ENCODE results near the gene BHLHE23.

The BHLHE23 gene

DNA sequence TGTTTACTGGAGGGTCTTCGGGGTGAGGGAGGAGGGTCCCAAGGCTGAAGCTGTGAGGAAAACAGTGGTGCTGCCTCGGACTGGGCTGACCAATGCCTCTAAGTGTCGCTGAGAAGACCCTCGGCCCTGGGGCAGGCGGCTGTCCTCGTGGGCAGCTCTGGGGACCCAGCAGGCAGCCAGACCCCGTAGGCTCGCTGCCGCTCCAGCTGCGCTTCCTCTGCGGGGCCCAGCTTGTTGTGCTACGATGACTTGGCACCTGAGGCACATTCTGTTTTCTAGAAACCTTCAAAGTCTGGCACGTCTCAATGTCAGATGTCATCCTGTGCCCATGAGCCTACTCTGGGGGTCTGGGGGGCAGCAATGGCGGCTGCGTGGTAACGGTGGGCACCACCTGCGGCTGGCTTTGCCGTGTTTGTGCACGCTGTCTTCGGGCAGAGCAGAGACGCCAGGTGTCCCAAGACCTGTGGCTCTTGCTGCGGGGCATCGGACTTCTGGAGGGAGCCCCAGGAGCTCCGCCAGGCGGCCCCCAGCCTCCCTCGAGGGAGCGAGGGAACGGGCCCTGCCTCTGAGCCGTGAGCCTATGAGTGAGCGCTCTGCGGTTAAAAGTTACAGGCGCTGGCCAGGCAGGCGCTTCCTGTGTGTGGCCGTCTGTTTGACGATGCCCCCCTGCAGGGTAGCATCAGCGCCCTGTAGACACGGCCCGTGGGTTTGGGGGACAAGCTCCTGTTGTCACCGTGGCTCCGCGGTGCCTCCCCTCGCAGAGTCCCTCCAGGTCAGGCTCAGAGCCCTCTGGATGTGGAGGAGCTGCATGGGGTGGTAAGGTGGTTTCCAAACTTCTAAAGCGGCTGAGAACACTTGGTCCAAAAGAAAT, 47.4 kb downstream of the BHLHE23 start:
- Histone ChIP-seq H3K9ac (ENCODE audit: low read length) (no peak overlapping the region), H3K9me2 (replicated peaks; ENCODE audit: insufficient read depth, low read length) (no peaks in the 10 kb centered on the region), H3K4me3 (ENCODE audit: low read length) (no peak overlapping the region), H3K4me1 (ENCODE audit: low read length) (0 out of 2 replicates have a peak, but pooled peaks cover 4% of the 10 kb centered on the region), H3K27ac (ENCODE audit: low read length) (no peak overlapping the region), H3K9me3 (replicated peaks; ENCODE audit: insufficient read depth, low read length) (no peaks in the 10 kb centered on the region), H3F3A (ENCODE audit: insufficient read depth, low read length) (no peaks in the 10 kb centered on the region), H2AFZ (ENCODE audit: low read length) (no peak overlapping the region), H3K36me3 (replicated peaks; ENCODE audit: insufficient read depth, low read length) (no peaks in the 10 kb centered on the region), H3K27me3 (replicated peaks; ENCODE audit: insufficient read depth, low read length) (peaks cover 49% of the 10 kb centered on the region), H3K79me2 (ENCODE audit: low read length) (no peaks in the 10 kb centered on the region), H3K4me2 (ENCODE audit: low read depth, low read length) (no peak overlapping the region), H4K20me1 (ENCODE audit: insufficient read depth, low read length) (no peaks in the 10 kb centered on the region)
- DNase-seq, result no peak
- TF ChIP-seq, protein P1, sequence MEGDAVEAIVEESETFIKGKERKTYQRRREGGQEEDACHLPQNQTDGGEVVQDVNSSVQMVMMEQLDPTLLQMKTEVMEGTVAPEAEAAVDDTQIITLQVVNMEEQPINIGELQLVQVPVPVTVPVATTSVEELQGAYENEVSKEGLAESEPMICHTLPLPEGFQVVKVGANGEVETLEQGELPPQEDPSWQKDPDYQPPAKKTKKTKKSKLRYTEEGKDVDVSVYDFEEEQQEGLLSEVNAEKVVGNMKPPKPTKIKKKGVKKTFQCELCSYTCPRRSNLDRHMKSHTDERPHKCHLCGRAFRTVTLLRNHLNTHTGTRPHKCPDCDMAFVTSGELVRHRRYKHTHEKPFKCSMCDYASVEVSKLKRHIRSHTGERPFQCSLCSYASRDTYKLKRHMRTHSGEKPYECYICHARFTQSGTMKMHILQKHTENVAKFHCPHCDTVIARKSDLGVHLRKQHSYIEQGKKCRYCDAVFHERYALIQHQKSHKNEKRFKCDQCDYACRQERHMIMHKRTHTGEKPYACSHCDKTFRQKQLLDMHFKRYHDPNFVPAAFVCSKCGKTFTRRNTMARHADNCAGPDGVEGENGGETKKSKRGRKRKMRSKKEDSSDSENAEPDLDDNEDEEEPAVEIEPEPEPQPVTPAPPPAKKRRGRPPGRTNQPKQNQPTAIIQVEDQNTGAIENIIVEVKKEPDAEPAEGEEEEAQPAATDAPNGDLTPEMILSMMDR (IDR thresholded peaks at IDR 0.05; ENCODE audit: low read length), result no peak
- TF ChIP-seq EZH2phosphoT487 (IDR thresholded peaks at IDR 0.05; ENCODE audit: low read length), result no peak
- TF ChIP-seq EZH2 (optimal IDR thresholded peaks at IDR 0.05; ENCODE audit: low read depth, low read length), result no peak

DNA sequence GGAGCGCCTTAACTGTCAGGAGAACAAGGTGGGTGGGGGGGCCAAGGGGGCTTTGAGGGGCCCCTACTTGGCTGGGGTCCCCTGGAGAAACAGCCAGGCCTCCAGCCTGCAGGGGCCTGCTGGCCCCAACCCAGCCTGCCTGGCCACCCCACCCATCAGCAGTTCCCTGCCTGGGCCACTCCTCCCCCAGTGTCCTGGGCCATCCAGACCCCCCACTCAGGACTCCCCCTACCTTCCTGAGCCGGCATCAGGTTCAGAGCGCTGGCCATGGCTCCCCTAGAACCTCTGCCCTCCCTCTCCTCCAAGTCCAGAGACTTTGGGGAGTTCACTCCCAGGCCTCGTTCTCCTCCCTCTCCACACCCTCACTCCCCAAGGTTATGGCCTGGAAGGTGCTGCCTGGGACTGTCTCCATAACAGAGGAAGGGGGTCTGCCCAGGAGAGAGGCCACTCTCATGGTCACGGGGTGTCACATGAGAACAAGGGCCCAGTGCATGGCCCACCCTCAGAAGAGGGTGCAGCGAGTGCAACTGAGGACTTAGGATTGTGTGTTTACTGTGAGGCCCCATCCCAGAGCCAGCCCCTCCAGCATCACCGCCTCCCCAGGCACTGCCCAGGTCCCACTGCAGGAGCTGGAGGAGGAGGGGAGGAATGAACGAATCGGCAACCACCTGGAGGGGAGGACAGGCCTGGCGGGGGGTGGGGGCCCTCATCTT, 48.2 kb downstream of the BHLHE23 start:
- Histone ChIP-seq H3K9ac (ENCODE audit: low read length) (no peak overlapping the region), H2AFZ (ENCODE audit: low read length) (no peak overlapping the region), H3K9me2 (replicated peaks; ENCODE audit: insufficient read depth, low read length) (no peaks in the 10 kb centered on the region), H3K27ac (ENCODE audit: low read length) (no peak overlapping the region), H3F3A (ENCODE audit: insufficient read depth, low read length) (no peaks in the 10 kb centered on the region), H3K4me3 (ENCODE audit: low read length) (no peak overlapping the region), H3K4me1 (ENCODE audit: low read length) (0 out of 2 replicates have a peak, but pooled peaks cover 8% of the 10 kb centered on the region), H4K20me1 (ENCODE audit: insufficient read depth, low read length) (no peaks in the 10 kb centered on the region), H3K36me3 (replicated peaks; ENCODE audit: insufficient read depth, low read length) (no peaks in the 10 kb centered on the region), H3K4me2 (ENCODE audit: low read depth, low read length) (no peak overlapping the region), H3K9me3 (replicated peaks; ENCODE audit: insufficient read depth, low read length) (no peaks in the 10 kb centered on the region), H3K27me3 (replicated peaks; ENCODE audit: insufficient read depth, low read length) (peaks cover 41% of the 10 kb centered on the region), H3K79me2 (ENCODE audit: low read length) (no peaks in the 10 kb centered on the region)
- DNase-seq, result no peak
- no peak for TF ChIP-seq EZH2phosphoT487 (IDR thresholded peaks at IDR 0.05; ENCODE audit: low read length)
- no peak for TF ChIP-seq EZH2 (optimal IDR thresholded peaks at IDR 0.05; ENCODE audit: low read depth, low read length)
- TF ChIP-seq, protein P1 (IDR thresholded peaks at IDR 0.05; ENCODE audit: low read length), result no peak

GRCh38 chr20:62957136-62958117, 49.3 kb downstream of the BHLHE23 start:
- no peak overlapping the region for H3K4me3 ChIP-seq (ENCODE audit: low read length)
- TF ChIP-seq EZH2 (optimal IDR thresholded peaks at IDR 0.05; ENCODE audit: low read depth, low read length) (no peak), EZH2phosphoT487 (IDR thresholded peaks at IDR 0.05; ENCODE audit: low read length) (no peak)
- TF ChIP-seq, protein P1 (IDR thresholded peaks at IDR 0.05; ENCODE audit: low read length), result no peak
- no peak for DNase-seq
- peaks cover 35% of the 10 kb centered on the region for H3K27me3 ChIP-seq (replicated peaks; ENCODE audit: insufficient read depth, low read length)
- H3K9me2 ChIP-seq (replicated peaks; ENCODE audit: insufficient read depth, low read length), result no peaks in the 10 kb centered on the region
- H3K4me2 ChIP-seq (ENCODE audit: low read depth, low read length), result no peak overlapping the region
- 0 out of 2 replicates have a peak, but pooled peaks cover 10% of the 10 kb centered on the region for H3K4me1 ChIP-seq (ENCODE audit: low read length)
- no peaks in the 10 kb centered on the region for H3K36me3 ChIP-seq (replicated peaks; ENCODE audit: insufficient read depth, low read length)
- no peak overlapping the region for H3K27ac ChIP-seq (ENCODE audit: low read length)
- no peaks in the 10 kb centered on the region for H3K79me2 ChIP-seq (ENCODE audit: low read length)
- no peak overlapping the region for H3K9ac ChIP-seq (ENCODE audit: low read length)
- H4K20me1 ChIP-seq (ENCODE audit: insufficient read depth, low read length), result no peaks in the 10 kb centered on the region
- H3K9me3 ChIP-seq (replicated peaks; ENCODE audit: insufficient read depth, low read length), result no peaks in the 10 kb centered on the region
- H3F3A ChIP-seq (ENCODE audit: insufficient read depth, low read length), result no peaks in the 10 kb centered on the region
- no peak overlapping the region for H2AFZ ChIP-seq (ENCODE audit: low read length)

Measured in MM.1S (cell line).